ENCODE measurements around the gene SDC1. TPM values are rescaled to one million over a fixed set of nuclear protein-coding genes. Genes with fewer than 3 reads are reported as not detected.
A peak's percentile ranks its signal among the peaks of the same experiment; 100 is the strongest.

Gene SDC1
- total and polyA plus RNA-seq, 9 donors = 0.62 to 9.1 (median 3.8) TPM

DNA sequence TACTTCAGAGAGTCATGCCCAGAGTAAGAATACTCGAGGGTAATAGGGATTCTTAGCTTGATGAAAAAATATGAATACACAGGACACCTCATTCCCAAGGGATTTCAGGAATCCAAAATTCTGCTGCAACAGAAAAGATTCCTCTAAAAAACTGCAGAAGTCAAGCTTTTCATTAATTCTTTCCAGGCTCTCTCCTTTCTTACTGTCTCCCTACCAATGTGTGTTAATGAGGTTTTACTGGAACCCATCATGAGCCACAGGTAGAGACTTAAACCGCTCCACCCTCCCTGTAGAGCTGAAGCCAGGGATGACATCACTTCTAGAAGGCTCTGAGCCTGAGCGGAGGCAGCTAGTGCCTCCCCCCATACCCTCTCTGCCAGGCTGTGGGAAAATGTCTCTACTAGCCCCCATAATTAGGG is 3.4 kb downstream of the SDC1 start:
- H3K4me3 ChIP-seq = no peak overlapping the region
- H3K27me3 ChIP-seq = no peaks in the 10 kb centered on the region
- no peaks in the 10 kb centered on the region for H3K9me3 ChIP-seq
- no peaks in the 10 kb centered on the region for H3K36me3 ChIP-seq
- intact Hi-C loops (cut with DNase I) = loop anchor here in 2 of 4 donors (5.0 kb wide), 2 partner anchors 79 to 84 kb away; no protein-coding TSS in a partner anchor
- TF ChIP-seq, protein P1, sequence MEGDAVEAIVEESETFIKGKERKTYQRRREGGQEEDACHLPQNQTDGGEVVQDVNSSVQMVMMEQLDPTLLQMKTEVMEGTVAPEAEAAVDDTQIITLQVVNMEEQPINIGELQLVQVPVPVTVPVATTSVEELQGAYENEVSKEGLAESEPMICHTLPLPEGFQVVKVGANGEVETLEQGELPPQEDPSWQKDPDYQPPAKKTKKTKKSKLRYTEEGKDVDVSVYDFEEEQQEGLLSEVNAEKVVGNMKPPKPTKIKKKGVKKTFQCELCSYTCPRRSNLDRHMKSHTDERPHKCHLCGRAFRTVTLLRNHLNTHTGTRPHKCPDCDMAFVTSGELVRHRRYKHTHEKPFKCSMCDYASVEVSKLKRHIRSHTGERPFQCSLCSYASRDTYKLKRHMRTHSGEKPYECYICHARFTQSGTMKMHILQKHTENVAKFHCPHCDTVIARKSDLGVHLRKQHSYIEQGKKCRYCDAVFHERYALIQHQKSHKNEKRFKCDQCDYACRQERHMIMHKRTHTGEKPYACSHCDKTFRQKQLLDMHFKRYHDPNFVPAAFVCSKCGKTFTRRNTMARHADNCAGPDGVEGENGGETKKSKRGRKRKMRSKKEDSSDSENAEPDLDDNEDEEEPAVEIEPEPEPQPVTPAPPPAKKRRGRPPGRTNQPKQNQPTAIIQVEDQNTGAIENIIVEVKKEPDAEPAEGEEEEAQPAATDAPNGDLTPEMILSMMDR (IDR thresholded peaks at IDR 0.05) = no peak
- TF ChIP-seq EP300 (IDR thresholded peaks at IDR 0.05) (no peak), POLR2A (IDR thresholded peaks at IDR 0.05) (no peak)
- no peak overlapping the region for H3K27ac ChIP-seq
- WGBS, 3 donors = 42 to 58% (median 57%) methylated on average over 3 of the region's 3 CpGs
- H3K4me1 ChIP-seq (ENCODE audit: insufficient read depth) = peaks cover 2% of the 10 kb centered on the region
- DNase-seq = no peak

DNA sequence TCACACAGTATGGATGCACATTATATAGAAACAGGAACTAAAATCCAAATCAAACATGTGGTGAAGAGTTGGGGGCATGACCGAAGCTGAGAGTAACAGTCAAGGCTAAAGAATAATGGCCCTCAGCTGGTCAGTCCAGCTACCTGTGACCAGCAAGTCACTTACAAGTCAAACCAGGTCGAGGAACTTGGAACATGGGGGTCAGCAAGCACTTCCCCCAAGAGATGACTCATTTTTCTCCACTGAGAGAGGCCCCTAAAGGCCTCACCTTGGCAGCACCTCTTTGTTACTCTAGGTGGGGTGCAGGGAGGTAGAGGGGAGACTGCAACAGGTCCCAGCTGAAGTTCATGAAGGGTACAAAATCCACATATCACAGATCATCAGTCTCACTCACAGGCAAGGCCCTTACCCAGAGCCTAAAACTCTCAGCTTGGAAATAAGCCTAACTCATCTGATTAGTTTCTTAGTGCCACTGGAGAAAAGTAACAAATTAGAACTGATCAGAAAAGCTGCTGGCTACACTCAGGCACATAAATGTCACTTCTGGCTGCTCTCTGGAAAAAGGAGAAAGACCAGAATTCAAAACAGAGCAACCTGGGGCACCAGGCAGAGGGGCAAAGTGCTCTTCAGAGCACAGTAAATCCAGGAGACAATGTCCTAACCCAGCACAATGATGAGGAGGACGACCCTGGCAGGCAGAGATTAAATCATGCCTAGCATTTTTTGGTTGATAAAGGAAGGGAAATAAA is 4.0 kb downstream of the SDC1 start:
- 58 to 63% (median 61%) methylated on average over 3 of the region's 3 CpGs for WGBS, 3 donors
- Histone ChIP-seq H3K27me3 (no peaks in the 10 kb centered on the region), H3K36me3 (no peaks in the 10 kb centered on the region), H3K27ac (no peak overlapping the region), H3K4me1 (ENCODE audit: insufficient read depth) (peaks cover 2% of the 10 kb centered on the region), H3K9me3 (no peaks in the 10 kb centered on the region), H3K4me3 (no peak overlapping the region)
- intact Hi-C loops (cut with DNase I) = loop anchor here in 2 of 4 donors (5.0 kb wide), 2 partner anchors 79 to 84 kb away; no protein-coding TSS in a partner anchor
- no peak for TF ChIP-seq EP300 (IDR thresholded peaks at IDR 0.05)
- TF ChIP-seq, protein P1 (IDR thresholded peaks at IDR 0.05) = no peak
- no peak for DNase-seq

DNA sequence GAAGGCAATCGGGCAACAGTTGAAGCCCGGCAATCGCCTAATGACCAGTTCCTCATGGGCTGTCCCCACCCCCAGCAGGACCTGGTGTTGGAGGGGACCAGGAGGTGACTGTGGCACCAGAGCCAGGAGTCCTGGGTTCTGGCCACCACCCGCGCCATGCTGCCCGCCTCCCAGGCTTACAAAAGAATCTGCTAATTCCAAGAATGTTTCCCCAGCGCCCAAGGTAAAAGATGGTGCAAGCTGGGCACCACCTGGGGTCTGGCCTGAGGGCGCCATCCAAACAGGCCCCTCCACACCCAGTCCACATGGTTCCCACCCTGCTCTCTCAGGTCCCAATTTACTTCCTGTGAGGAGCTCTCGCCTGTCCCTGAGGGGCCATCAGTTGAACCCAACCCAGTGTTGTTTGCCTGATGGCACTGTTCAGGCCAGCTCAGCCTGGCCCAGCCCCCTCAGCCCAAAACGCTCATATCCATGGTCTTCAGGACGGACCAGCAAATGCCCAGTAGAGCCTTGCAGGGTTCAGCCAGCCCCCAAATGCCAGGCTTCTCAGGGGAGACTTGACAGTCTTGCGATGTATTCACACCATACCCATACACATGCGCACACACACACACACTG is 5.1 kb downstream of the SDC1 start:
- H3K27ac ChIP-seq = no peak overlapping the region
- H3K9me3 ChIP-seq = no peaks in the 10 kb centered on the region
- intact Hi-C loops (cut with DNase I) = loop anchor here in 2 of 4 donors (5.0 kb wide), 2 partner anchors 78 to 83 kb away; no protein-coding TSS in a partner anchor
- H3K36me3 ChIP-seq = no peaks in the 10 kb centered on the region
- TF ChIP-seq POLR2A (IDR thresholded peaks at IDR 0.05) (no peak), EP300 (IDR thresholded peaks at IDR 0.05) (no peak)
- TF ChIP-seq, protein P1 (IDR thresholded peaks at IDR 0.05) = no peak
- DNase-seq = peak in 1 of 5 donors; percentile 24
- 96 to 98% (median 97%) methylated on average over 12 to 13 of the region's 13 CpGs for WGBS, 3 donors
- no peaks in the 10 kb centered on the region for H3K4me1 ChIP-seq (ENCODE audit: insufficient read depth)
- no peak overlapping the region for H3K4me3 ChIP-seq
- no peaks in the 10 kb centered on the region for H3K27me3 ChIP-seq

DNA sequence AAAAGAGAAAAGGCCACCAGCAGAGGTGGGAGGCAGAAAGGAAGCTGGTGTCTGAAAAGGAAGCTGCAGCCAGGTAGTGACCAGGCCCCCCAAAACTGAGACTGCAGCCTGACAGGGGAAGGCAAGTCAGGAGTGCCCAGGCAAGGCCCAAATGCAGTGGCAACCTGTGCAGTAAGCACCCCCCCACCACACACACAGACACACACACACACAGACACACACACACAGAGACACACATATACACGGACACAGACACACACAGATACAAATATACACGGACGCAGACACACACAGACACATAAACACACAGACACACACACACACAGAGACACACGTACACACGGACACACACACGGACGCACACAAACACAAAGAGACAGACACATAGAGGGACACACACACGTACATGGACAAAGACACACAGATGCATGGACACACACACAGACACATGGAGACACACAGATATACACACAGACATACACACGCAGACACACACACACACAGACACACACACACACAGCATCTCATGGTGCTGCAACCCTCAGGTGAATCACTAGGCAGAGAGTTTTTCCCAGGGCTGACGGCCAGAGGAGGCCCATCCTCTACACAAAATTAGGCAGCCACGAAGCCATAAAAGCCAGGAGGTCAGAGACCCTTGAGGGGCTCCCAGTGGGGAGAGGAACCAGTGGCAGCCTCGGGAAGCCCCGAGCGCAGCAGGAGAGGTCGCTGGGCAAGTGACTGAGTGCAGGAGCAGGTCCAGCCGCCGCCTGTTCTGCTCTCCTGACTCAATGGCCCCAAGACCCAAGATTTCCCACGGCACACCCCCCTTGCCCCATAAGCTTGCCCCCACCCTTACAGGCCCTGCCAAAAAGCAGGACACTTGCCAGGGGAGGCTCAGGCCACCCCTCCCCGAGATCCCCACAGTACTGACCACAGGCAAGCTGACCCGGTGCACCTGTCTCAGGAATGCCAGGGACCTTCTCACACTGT is 6.3 kb downstream of the SDC1 start:
- WGBS, 3 donors = 90 to 93% (median 93%) methylated on average over 20 of the region's 20 CpGs
- Histone ChIP-seq H3K9me3 (no peaks in the 10 kb centered on the region), H3K4me3 (no peak overlapping the region), H3K4me1 (ENCODE audit: insufficient read depth) (peaks cover under 1% of the 10 kb centered on the region), H3K36me3 (no peaks in the 10 kb centered on the region), H3K27me3 (no peaks in the 10 kb centered on the region), H3K27ac (no peak overlapping the region)
- intact Hi-C loops (cut with DNase I) = no loop called here
- TF ChIP-seq, protein P1 (IDR thresholded peaks at IDR 0.05) = no peak
- TF ChIP-seq POLR2A (IDR thresholded peaks at IDR 0.05) = no peak
- TF ChIP-seq EP300 (IDR thresholded peaks at IDR 0.05) = no peak
- DNase-seq = no peak

Data from ovary (tissue), 9 donors.